ENCODE measurements around the gene DNAJC6.
"Not testable (repeated sequence)": the region's sequence is repeated elsewhere in the genome, so short reads cannot be mapped to it uniquely, and the experiment has no call there.

DNAJC6 gene

DNA sequence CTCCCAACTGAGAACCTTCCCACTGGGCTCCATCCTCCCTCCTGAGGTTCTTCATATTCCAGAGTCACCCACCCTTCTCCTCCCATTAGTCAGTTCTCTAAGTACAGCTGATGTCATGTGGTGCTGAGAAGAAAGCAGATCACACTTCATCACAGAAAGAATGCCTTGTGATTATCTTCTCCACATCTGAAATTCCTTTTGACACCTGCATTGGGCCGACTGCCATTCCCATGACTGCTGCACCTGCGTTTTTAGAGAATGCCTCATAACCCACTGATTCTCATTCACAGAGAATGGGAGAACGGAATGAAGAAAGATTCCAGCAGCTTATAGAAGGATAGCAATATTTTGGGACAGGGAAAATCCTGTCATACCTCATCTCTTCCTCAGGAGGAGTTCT lies 125.4 kb downstream of the DNAJC6 start:
- no peak for DNase-seq

- no peak for DNase-seq
Measured at GRCh38 chr1:65435987-65436386, 126.6 kb downstream of the DNAJC6 start.

DNA sequence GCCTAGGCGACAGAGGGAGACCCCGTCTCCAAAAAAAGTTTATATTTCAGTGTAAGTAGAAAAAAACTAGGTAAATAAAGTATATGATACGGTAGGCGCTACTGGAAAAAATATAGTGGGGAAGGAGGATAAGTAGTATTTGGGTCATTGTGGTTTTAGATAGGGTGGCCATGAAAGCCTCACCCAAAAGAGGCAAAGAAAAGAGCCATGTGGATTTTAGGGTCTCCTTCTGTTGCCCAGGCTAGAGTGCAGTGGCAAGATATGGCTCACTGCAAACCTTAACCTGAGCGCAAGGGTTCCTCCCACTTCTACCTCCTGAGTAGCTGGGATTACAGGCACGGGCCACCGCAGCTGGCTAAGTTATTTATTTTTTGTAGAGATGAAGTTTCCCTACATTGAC lies 128.3 kb downstream of the DNAJC6 start:
- DNase-seq = no peak

GRCh38 chr1:65440322-65440900 lies 131.1 kb downstream of the DNAJC6 start:
- no peak for DNase-seq

DNA sequence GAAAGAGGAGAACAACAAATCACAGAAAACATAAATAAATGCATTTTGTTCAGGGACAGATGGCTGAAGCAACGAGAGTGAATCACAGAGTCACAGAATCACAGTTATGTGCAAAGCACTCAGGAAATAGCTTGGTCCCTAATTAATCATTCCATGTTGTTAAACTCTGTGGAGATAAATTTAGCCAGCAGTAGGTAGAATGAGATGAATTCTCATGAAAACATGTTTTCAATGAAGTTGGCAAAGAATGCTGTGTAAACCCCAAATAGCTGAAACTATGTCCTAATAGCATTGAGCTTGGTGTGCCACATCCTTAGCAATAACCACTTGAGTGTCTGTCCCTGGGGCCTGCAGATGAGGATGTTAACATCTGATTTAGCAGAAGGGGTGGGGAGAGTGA lies 131.6 kb downstream of the DNAJC6 start:
- DNase-seq = no peak

DNA sequence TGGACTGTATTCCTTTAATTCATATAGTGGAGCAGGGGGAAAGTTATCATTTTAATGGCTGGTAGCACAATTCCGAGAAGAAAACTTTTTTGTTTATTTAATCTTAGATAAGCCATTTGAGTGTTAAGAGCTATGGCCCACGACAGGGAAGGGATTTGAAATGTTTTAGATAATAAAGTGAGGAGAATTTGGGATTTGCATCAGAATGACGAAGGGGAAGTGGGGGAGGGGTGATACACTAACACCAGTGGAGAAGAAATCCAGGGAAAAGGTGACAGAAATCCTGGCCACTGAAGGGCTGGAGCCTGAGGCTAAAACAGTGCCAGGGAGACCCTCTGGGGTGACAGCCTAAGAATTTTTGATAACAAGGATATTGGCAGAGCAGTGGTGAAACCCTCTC lies 132.1 kb downstream of the DNAJC6 start:
- no peak for DNase-seq

- DNase-seq = no peak
Measured at GRCh38 chr1:65442442-65442841, 133.1 kb downstream of the DNAJC6 start.

DNA sequence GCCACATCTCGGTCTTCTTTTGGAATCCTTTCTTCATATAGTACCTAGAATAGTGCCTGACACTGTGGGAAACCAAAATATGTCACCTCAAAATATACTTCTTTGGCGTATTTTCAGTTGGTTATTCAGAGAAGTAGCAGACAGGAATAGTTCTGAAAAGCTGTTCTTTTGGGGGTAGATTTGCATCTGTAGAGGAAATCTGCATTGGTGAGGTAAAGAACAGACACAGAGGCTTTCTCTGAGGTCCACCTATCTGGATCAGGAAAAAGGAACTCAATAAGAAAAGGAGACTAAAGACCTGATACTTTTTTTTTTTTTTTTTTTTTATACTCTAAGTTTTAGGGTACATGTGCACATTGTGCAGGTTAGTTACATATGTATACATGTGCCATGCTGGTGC lies 134.3 kb downstream of the DNAJC6 start:
- DNase-seq = no peak

GRCh38 chr1:65444128-65444640 lies 134.8 kb downstream of the DNAJC6 start:
- DNase-seq = no peak

DNA sequence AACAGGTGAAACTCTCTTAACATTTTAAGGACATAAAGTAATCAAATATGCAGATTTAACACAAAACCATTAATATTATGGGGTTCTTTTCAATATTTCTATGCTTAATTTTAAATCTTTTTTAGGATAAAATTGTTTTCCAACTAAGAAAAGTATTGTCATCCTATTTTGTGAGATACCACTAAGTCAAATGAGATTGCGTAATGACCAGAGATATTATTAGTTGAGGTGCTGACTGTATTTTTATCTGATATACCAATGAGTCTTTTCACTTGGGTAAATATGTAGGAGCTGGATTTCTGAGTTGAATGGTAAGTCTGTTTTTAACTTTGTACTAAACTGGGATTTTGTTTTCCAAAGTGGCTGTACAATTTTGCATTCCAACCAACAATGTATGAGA lies 136.5 kb downstream of the DNAJC6 start:
- no peak for DNase-seq

DNA sequence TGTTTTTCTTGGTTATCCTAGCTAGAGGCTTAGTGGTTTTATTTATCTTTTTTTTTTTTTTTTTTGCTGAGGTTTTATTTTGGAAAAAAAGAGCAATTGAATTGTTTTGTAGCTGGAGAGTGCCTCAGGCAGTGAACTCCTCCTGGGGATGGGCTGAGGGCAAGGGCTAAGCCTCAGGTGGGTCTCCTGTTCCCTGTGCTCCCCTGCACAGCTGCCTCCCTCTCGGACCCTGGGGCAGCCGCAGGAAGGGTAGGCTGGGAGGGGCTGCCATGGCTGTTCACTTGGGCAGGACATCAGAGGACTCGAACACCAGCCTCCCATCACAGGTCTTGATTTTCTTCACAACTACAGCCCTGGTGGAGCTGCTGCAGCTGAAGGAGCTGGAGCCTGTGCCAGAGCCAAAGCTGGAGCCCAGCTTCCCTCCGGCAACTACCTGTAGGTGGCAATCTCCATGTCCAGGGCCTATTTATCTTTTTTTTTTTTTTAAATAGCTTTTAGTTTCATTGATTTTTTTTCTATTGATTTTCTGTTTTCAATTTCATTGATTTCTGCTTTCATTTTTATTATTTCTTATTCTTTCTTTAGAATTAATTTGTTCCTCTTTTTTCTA lies 140.0 kb downstream of the DNAJC6 start:
- DNase-seq = no peak

DNA sequence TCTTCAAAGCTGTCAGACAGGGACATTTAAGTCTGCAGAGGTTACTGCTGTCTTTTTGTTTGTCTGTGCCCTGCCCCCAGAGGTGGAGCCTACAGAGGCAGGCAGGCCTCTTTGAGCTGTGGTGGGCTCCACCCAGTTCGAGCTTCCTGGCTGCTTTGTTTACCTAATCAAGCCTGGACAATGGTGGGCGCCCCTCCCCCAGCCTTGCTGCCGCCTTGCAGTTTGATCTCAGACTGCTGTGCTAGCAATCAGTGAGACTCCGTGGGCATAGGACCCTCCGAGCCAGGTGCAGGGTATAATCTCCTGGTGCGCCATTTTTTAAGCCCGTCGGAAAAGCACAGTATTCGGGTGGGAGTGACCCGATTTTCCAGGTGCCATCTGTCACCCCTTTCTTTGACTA lies 146.3 kb downstream of the DNAJC6 start:
- DNase-seq = not testable (repeated sequence)

GRCh38 chr1:65456481-65456880 lies 147.1 kb downstream of the DNAJC6 start:
- DNase-seq = no peak

DNA sequence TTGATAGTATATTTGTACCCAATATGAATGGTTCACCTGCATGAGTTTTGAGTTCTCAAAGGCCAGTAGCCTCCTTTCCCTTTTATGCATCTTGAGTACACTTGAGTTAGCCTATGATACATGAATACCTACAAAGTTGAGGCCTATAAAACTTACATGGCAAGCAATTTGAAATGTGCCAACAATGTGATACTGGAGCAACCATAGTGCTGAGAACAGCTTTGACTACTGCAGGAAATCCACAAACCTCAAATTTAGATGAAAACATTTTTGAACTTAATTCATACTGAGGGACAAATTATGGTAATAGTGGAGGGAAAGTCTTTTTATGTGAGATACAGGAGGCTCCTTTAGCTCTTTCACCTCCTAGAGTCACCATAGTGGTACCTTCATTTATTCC lies 148.5 kb downstream of the DNAJC6 start:
- no peak for DNase-seq

DNA sequence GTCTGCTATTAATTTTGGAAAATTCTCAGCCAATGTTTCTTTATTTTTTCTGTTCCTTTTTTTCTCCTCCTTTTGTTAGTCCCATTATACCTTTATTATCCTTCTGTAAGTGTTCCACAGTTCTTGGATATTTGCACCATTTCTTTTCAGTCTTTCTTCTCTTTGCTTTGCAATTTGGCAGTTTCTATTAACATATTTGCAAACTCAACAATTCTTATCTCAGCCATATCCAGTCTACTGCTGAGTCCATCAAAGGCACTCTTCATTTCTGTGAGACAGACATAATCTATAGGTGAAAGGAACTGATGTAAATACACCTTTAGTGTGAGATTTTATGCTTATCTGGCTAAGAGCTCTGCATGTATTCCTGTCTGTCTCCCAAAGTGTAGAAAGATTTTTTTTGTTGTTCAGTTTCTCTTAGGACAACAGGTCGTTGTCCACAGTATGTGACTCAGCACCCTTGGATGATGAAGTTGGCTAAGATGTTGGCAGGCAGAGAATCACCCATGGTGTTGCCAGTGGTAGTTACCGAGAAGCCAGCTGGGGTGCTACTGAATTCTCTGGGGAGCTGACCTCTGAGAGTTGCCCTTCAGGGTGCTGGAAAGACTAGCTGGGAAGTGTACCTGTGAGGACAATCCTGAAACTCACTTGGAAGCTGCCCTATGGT lies 149.5 kb downstream of the DNAJC6 start:
- no peak for DNase-seq

DNA sequence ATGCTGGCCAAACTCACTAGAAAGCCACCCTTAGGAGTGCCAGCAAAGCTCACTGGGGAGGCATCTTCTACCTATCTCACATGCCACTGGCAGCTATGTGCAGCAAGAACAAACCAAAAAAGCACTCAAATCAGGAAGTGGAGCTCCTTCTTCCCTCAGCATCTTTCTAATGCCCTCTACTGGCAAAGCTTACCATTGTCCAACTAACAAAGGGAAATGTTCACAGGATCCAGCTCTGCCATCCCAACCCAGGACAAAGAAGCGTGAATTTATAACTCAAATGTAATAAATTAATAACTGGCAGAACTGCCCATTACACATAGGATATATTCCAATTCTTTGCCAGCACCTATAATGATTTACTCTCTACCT lies 150.0 kb downstream of the DNAJC6 start:
- DNase-seq = peak; percentile 5

Data from NCI-H2107 (cell line).